NCI-H2081 treated with DMSO at 0.1 percent for 48 hours (cell line): ENCODE data around the gene HIBCH.
"Not testable (repeated sequence)": the region's sequence is repeated elsewhere in the genome, so short reads cannot be mapped to it uniquely, and the experiment has no call there.

Experiments used
- DNase-seq: peaks from one replicate; lab custom pipeline; 2025; lab: John Stamatoyannopoulos, UW

Gene HIBCH

DNA sequence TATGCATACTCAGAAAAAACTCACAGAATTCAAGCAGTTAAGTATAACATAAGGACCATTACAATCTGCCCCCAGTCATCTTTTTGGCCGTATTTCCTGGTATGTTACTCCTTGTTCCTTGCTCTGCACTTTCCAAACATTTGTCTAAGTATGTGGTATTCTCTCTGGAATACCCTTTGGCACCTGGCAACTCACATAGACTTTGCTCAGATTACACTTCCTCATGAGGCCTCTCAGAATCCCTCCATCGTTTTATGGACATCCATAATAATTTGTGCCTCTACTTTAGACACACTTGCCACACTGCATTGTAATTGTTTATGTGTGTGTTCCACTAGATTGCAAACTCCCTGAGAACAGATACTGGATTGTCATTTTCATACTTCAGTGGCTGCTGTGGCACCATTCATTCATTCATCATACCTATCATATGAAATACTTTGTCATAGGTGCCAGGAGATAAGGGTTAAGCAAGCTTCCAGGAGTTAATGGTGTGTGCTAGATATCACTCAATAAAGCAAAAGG lies 84.0 kb downstream of the HIBCH start:
- no peak for DNase-seq

DNA sequence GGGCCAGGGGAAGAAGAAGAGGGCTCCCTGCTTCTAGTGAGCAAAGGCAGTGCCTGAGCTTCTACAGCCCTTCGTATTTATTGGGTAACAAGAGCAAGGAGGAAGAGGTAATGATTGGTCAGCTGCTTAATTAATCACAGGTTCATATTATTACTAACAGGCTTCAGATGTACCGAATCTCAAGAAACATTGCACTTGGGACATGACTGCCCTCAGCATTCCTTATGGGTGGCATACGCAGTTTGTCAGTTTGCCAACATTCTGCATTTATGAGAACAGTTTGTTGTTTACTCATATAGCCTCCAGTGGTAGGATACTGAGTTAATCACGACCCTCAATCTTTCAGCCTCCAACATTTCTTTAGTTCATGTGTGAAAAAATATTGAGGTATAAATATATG lies 84.5 kb downstream of the HIBCH start:
- no peak for DNase-seq

DNA sequence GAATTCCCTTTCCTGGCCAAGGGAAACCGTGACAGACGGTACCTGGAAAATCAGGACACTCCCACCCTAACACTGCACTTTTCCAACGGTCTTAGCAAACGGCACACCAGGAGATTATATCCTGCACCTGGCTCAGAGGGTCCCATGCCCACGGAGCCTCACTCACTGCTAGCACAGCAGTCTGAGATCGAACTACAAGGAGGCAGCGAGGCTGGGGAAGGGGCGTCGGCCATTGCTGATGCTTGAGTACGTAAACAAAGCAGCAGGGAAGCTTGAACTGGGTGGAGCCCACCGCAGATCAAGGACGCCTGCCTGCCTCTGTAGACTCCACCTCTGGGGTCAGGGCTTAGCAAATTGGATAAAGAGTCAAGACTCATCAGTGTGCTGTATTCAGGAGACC lies 95.6 kb downstream of the HIBCH start:
- DNase-seq: not testable (repeated sequence)

DNA sequence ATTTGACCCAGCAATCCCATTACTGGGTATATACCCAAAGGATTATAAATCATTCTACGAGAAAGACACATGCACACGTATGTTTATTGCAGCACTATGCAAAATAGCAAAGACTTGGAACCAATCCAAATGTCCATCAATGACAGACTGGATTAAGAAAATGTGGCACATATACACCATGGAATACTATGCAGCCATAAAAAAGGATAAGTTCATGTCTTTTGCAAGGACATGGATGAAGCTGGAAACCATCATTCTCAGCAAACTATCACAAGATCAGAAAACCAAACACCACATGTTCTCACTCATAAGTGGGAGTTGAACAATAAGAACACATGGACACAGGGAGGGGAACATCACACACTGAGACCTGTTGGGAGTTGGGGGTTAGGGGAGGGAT lies 96.9 kb downstream of the HIBCH start:
- DNase-seq: not testable (repeated sequence)

DNA sequence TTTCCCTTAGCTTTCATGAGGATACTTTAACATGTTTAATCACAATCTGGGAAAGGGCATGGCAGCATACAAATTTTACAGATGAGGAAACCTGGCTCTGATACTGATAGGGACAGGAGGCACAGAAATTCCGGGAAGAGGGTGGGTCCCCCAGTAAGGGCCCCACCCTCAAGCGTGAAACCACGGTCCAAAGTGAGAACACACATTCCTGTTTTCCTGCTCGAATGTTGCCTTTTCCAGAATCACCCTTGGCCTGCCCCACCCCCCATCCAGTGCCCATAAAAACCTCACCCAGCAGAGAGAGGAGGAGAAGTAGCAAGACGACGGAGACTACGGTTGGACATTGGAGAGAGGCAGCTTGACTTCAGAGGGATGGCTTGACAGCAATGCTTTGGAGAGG lies 98.2 kb downstream of the HIBCH start:
- DNase-seq: no peak

DNA sequence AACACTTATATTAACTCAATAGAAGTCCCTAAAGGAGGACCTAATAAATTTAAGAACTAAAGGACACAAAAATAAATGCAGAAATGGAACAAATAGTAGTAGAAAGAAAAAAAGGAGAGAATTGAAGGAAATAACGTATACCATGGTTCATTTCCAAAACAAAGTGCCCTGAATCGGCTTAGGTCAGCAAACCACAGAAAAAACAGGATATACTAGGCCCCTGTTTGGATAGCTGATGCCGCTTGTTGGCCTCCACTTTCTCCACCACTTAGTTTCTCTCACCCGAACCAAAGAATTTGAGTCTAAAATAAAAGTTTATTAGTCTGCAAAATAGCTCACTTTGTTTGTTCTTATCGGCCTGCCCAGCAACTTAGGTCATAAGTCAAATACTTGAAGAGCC lies 100.4 kb downstream of the HIBCH start:
- no peak for DNase-seq

DNA sequence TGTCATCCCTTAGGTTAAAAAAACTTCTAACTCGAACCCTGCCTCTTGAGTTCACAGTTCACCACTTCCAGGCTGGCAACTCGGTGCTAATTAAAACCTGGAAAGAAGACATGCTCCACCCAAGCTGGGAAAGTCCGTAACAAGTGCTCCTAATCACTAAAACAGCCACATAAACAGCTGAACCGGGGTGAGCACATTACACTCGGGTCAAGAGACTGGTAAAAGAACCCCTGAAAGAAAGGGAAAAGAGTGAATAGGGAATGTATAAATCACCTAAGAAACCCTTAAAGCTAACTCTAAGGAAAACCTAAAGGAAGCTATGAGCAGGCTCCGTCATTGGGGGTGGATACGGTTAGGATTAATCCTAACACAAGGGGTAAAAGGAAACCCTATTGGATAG lies 102.0 kb downstream of the HIBCH start:
- no peak for DNase-seq

DNA sequence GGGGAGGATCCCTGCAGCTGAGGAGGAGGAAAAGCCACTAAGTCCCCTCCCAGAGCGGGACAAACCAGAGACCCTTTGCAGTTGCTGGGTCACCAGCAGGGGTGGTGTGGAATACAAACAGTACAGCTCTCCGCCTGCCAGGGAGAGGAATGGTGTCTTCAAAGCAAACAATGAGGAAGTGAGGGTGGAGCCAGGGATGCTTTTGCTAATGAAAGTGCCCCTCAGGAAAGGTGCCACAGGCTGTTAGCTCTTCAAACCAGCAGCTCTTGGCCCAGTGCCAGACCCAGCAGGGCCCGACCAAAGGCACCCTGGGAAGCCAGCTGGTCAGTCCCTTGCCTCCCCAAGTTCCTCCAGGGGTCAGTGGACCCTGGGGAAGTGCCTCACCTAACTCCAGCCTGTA lies 102.8 kb downstream of the HIBCH start:
- DNase-seq: peak; percentile 5

DNA sequence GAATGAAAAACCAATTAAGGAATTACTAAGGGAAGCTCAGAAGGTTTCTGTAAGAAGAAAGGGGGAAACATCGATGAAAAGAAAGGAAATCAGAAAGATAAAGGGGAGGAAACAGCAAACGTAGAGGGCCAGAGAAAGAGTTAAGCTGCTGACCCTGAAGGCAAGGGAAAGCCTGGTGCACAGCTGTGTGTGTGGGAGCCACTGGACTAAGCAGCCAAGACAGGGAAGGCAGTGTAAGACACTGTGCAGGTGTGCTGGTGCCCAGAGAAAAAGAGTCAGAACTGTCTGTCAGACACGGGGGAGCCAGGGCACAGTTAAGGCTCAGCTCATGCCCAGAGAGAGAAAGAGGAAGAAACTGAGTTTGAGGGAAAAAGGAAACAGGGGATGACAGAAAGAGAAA lies 104.0 kb downstream of the HIBCH start:
- no peak for DNase-seq

DNA sequence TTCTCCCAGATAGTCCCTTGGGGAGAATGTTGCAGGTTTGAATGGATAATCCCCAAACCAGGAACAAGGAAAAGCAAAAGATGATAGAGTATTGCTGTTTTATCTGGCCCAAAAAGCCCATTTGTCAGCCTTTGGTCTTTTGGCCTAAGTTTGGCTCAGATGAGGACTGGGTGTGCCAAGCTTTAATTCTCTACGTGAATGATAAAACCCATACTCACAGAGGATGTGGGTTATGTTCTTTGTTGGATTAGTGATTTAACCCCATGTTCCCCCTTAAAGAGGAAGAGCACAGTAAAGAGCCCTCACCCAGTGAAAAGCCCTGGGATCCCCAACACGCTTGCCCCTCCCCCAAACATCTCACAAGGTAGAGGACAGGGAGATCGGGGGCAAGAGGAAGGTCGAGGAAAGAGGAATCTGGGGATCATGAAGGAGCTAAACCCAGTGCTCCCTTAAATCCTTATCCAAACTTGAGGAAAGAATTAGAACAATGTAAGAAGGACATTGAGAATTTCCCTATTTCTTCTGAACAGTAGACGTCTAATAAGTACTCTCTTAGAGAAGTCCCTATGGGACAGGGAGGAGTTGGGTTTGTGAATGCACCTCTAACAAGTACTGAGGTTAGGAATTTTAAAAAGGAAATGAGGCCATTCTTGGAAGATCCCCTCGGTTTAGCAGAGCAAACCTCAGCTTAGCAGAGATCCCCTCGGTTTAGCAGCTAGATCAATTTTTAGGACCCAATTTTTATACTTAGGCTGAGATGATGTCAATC lies 105.0 kb downstream of the HIBCH start:
- no peak for DNase-seq

DNA sequence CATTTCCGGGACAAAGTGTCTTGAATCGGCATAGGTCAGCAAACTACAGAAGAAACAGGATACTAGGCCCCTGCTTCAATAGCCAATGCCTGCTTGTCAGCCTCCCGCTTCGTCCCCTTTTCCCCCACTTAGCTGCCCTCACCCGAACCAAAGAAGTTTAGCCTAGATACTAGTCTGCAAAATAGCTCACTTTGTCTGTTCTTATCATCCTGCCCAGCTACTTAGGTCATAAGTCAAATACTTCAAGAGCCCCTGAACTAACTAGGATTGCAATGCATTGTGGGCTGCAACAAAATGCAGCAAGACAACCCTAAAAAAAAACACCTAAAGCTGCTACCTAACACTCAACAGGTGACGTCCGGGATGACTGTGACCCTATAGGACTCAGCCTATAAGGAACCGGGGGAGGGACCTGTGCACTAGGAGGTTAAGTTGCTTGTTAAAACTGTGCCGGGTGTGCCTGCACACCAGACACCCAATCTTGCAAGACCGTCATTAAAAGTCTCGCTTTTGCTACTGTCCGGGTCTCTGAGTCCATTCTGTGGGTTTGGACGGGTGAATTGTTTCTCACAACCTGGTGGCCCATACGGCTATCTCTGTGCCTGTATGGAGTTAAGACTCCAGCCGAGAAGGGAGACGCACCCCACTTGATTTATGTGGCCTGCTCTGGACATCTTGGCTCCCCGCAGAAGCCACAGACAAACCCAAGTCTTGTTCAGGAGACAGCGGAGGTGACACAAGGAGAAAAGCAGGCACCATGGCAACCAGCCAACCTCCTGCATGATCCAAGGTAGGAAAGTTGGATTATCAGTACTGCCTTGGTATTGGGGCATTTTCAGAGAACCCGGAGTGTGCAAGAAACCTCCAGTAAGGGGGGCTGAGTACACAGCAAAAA lies 105.9 kb downstream of the HIBCH start:
- no peak for DNase-seq

DNA sequence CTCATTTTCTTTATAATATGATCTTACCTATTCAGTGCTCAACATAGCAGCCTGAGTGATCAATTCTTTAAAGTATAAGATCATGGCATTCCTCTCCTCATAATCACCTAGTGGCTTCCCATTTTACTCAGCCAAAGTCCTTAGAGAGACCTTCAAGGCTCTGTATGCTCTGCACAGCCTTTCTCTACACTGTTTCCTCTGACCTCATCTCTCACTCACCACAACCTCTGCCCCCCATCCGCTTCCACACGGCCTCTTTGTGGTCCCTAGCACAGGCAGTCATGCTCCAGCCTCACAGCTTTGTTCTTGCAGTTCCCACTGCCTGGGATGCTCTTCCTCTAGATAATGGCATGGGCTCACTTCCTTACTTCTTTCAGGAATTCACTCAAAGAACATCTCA lies 109.2 kb downstream of the HIBCH start:
- no peak for DNase-seq

DNA sequence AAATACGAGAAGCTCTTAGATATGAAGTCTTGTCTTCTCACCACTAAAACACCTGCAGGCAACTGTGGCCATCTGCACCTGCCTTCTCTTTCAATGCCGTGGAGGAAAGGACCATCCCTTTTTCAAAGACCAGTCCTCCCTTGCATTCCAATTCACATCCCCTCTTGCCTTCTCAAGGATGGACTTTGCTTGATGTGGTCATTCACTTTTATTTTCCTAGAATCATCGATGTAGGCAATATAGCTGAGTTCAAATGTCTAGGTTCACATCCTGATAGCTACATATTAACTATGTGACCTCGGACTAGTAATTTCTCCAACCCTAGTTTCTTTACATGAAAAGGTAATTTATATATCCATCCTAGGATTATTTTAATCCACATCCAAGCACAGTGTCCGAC lies 110.1 kb downstream of the HIBCH start:
- no peak for DNase-seq

DNA sequence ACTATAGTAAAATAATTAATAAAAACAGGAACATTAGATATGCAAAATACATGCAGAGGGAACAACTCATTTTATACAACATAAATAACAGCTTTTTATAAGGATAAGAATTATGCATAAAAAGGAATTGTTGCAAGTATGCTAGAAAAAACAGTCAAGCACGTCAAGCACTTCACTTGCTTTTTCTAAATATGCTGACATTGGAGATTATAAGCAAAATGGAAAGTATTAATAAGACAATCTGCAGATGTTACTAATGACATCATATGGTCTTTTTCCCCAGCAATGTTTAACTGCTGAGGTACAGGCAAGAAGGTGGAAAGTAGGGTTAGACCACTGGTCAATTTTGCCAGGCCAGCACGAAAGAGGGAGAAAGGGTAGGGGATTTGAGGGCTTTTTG lies 111.7 kb downstream of the HIBCH start:
- DNase-seq: no peak

DNA sequence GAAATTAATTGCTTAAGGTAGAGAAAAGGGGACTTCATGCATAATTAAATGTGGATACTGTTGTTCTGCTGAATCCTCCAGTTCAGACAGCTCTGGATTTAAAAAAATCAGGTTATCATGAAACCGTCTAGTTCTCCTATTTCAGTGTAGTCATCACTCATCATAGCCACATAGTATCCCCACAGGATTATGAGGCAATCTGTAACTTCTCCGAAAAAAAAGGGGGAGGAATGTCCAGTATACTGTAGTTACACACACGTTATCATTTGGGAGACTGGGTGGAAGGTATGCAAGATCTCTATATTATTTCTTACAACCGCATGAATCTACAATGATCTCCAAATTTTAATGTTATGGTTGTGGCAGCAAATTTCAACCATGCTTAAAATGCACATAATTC lies 114.0 kb downstream of the HIBCH start:
- DNase-seq: no peak

DNA sequence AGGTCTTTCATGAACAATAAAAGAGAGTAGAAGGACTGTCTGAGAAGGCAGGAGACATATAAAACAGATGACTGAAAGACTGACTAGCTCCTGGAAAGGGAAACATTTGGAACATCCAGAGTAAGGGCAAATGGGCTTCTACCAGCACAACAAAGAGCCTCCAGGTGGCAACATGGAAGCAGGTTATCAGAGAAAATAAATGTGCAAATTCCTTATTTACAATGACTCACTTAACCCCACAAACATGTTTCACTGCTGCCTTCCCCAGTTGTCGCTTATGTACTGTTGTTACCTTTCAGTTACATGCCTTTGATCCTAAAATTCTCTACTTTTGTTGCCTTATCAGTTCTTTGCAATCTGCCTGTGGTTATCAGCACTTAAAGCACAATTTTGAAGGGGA lies 117.0 kb downstream of the HIBCH start:
- no peak for DNase-seq

DNA sequence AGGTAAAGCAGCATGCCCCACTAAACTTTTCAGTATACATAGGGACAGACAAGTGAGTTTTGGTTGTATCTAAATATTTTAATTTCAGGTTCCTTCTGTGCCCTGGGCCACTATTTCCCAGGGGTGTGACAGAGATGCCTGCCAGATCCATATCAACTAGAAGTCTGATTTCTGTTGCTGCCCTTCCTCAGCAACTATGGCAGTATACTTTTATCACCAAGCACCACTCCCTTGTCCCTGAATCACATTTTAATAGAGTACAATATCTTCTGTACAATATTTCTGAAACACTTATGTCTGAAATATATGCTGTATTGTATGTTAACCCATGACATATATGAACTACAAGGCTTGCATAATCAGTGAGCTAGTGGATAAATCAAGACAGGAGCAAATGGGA lies 117.6 kb downstream of the HIBCH start:
- DNase-seq: no peak

DNA sequence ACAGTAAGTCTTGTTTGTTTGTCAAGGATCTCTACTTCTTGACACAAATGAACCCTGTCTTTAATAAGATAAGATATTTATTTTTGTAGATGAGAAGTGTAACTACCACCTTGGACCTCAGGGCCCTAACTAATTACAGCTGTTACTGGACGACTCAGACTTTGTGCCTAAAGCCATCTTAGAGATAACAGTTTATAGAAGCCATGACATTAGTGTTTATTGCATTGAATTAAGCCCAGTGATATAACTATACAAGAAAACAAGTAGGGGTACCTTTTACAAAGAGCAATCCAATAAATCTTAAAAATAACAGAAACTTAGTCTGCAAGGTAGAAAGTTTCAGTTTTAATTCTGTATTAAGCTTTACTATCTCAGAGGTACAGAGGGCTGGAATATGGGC lies 119.0 kb downstream of the HIBCH start:
- no peak for DNase-seq

DNA sequence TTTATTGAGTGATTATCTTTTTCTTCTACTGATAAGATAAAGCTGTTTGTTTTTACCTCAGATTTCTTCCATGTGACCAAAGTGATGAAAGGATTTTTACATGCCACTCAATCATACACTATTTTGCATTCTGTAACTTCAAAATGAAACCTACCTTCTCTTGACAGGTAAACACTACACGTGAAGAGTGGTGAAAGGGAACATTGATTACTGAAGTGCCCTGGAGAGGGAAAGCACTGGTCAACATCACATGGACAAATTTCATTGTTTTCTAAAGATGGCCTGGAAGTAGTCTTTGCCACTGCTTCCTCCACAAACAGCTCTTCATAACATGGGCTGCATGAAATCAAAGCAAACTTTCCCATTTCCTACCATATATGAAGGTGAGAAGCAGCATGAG lies 120.1 kb downstream of the HIBCH start:
- DNase-seq: no peak

DNA sequence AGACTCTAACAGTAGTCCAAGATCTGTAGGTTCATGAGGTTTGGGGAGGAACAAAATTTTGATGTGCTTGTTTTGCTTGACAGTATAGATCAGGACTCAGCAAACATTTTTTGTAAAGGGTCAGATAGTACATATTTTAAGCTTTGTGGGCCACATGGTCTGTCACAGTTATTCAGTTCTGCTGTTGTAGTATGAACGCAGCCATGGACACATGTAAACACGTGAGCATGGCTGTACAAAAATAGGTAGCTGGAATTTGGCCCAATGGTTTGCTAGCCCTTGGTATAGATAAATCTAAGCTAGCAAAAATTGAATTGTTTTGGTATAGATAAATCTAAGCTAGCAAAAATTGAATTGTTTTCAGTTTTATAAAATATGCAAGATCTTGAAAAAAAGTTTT lies 120.5 kb downstream of the HIBCH start:
- DNase-seq: no peak

DNA sequence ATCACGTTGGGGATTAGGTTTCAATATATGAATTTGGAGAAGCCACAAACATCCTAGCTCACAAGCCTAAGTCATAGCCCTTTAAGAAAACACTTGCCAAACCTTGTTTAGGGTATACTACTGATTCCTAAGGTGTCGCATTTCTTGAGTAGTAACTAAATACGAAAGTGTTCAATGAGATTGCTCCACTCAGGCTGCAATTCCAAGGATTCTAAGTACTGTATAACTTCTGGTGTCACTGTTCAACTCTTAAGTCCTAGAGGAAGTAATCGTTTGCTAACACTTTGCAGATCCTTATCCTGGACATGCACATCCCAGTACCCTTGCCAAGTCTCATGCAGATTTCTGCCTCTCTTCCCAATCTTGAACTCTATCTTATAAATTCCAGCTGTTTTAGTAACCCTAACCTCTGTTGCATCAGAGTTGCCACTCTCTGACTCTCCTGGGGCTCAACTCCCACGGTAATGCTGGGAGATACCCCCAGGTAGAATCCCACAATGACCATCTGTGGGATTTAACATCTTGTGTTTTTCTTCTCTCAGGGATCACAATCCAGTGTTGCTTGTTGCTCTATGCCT lies 122.4 kb downstream of the HIBCH start:
- no peak for DNase-seq

DNA sequence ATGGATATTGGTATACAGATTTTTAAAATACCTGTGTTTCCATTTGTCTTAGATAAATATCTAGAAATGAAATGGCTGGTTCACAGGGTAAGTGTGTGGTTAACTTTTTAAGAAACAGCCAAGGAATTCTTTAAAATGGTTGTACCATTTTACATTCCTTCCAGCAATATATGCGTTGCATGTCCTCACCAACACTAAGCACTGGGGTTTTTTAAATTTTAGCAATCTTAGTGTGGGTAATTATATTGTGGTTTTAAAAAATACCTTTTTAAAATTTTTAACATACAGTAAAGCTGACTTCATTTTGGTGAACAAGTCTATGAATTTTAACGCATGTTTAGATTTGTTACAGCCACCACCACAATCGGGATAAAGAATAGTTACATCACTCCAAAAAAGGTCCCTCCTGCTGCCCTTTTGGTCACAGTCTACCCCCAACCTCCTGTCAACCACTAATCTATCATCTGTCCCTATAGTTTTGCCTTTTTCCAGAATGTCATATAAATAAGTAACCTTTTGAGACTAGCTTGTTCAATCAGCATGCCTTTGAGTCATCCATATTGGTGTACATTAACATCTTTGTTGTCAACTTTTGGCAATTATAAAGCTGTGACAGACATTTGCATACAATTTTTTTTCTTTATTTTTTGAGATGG lies 129.0 kb downstream of the HIBCH start:
- DNase-seq: no peak
